Body of pancreas (tissue), 4 donors: ENCODE measurements around the gene GALNT16. TPM values are rescaled to one million over a fixed set of nuclear protein-coding genes. Genes with fewer than 3 reads are reported as not detected.
A peak's percentile ranks its signal among the peaks of the same experiment; 100 is the strongest.
"Not testable (repeated sequence)": the region's sequence is repeated elsewhere in the genome, so short reads cannot be mapped to it uniquely, and the experiment has no call there.

ENCODE experiments used
- ATAC-seq: fragments of 150-250 bp; one replicate; pipeline ENCODE4 v1.9.1; 2016
- DNase-seq, 4 donors: peaks; one replicate each; pipeline ENCODE4 v3.0.0-alpha.2; 2019
- H3K27ac ChIP-seq, 4 donors: fragments of 200-600 bp; sonication (generic); 1 replicate in 3 of 4; 2 replicates in 1 of 4; pipeline versions ENCODE4 v1.5.1 to v1.6.1; 2016 to 2019; ENCODE audit warnings: mild to moderate bottlenecking in 1 of 4, mixed read lengths in 1 of 4, moderate library complexity in 1 of 4
- H3K27me3 ChIP-seq, 2 donors: fragments of 200-600 bp; sonication (generic); one replicate each; pipeline ENCODE4 v1.6.0; 2016; ENCODE audit warnings: mild to moderate bottlenecking in 1 of 2
- H3K36me3 ChIP-seq, 2 donors: fragments of 200-600 bp; sonication (generic); replicated peaks in 1 of 2; 2 replicates each; pipeline ENCODE4 v1.5.1; 2016; ENCODE audit warnings: low read depth in 2 of 2; ENCODE audit not compliant: insufficient read depth in 1 of 2
- H3K4me1 ChIP-seq: fragments of 200-600 bp; sonication (generic); one replicate; pipeline ENCODE4 v1.6.0; 2016
- H3K4me3 ChIP-seq, 2 donors: fragments of 200-600 bp; sonication (generic); 1 replicate in 1 of 2; 2 replicates in 1 of 2; pipeline ENCODE4 v1.5.1; 2016 to 2019
- H3K9me3 ChIP-seq, 3 donors: fragments of 200-600 bp; sonication (generic); 1 replicate in 2 of 3; 2 replicates in 1 of 3; pipeline ENCODE4 v1.5.1; 2016
- CTCF ChIP-seq, 7 experiments: fragments of 450-650 bp in 4 of 7; fragments of 200-600 bp in 3 of 7; sonication (generic) in 3 of 7; IDR thresholded peaks; one replicate each; pipeline ENCODE4 v1.5.1; 2016 to 2019; ENCODE audit warnings: antibody characterized with exemption in 7 of 7
- POLR2A ChIP-seq, 3 donors: fragments of 450-650 bp; IDR thresholded peaks; one replicate each; pipeline ENCODE4 v1.6.1; 2016; ENCODE audit warnings: antibody characterized with exemption in 3 of 3, mild to moderate bottlenecking in 2 of 3
- WGBS, 2 donors: methylation state at CpG; one replicate each; pipeline ENCODE4 v1.1.5; 2017; 5-methylcytosine and 5-hydroxymethylcytosine counted together
- intact Hi-C: fragments of 100-400 bp; cut with DNase I; formaldehyde crosslinking; loops from one replicate; pipeline ENCODE4 v1.15.1; 2023
- total RNA-seq, 2 donors: library from RNA; depleted of rRNA; stranded (reverse); fragments of >200 nt; gene quantifications; one replicate each; pipeline ENCODE4 v1.1.0, GENCODE V29; 2016

GALNT16 gene
- total RNA-seq, 2 donors from 2014 or later, result 1.3 to 5.6 TPM

- peak; percentile 36 for ATAC-seq
- DNase-seq, result peak in 2 of 4 donors; percentile 15 to 27
Observed at GRCh38 chr14:69289811-69290520, 30.0 kb downstream of the GALNT16 start.

GRCh38 chr14:69290881-69291280, 30.9 kb downstream of the GALNT16 start:
- H3K4me3 ChIP-seq, DNase-seq, H3K9me3 ChIP-seq, H3K27me3 ChIP-seq, H3K36me3 ChIP-seq, ATAC-seq, H3K27ac ChIP-seq, intact Hi-C loops: not testable (repeated sequence)
- peaks cover 13% of the 10 kb centered on the region for H3K4me1 ChIP-seq
- 92 to 98% methylated on average over 7 of the region's 7 CpGs for WGBS, 2 donors

More at GRCh38 chr14:69289811-69290520, 30.0 kb downstream of the GALNT16 start:
- H3K4me1 ChIP-seq, result peaks cover 13% of the 10 kb centered on the region
- 78% methylated on average over 13 of the region's 13 CpGs for WGBS, 2 donors
- no peaks in the 10 kb centered on the region for H3K36me3 ChIP-seq
- TF ChIP-seq POLR2A (IDR thresholded peaks at IDR 0.05), result no peak
- H3K27ac ChIP-seq, result peak overlapping the region in 1 of 4 donors; percentile 35
- H3K27me3 ChIP-seq, result no peaks in the 10 kb centered on the region
- intact Hi-C loops, result no loop called here
- no peak overlapping the region for H3K4me3 ChIP-seq
- H3K9me3 ChIP-seq, result no peaks in the 10 kb centered on the region

- TF ChIP-seq CTCF (IDR thresholded peaks at IDR 0.05) (no peak), POLR2A (IDR thresholded peaks at IDR 0.05) (no peak)
- H3K4me1 ChIP-seq, result peaks cover 13% of the 10 kb centered on the region
- H3K4me3 ChIP-seq, result no peak overlapping the region
- no peaks in the 10 kb centered on the region for H3K9me3 ChIP-seq
- intact Hi-C loops, result no loop called here
- no peak for DNase-seq
- H3K36me3 ChIP-seq, result no peaks in the 10 kb centered on the region
- ATAC-seq, result no peak
- no peaks in the 10 kb centered on the region for H3K27me3 ChIP-seq
- no peak overlapping the region for H3K27ac ChIP-seq
- WGBS, 2 donors, result 43 to 47% methylated on average over 5 of the region's 5 CpGs
Observed at GRCh38 chr14:69291396-69291795, 31.4 kb downstream of the GALNT16 start.

- Histone ChIP-seq H3K4me1 (peaks cover 13% of the 10 kb centered on the region), H3K4me3 (no peak overlapping the region), H3K27ac (no peak overlapping the region), H3K36me3 (no peaks in the 10 kb centered on the region), H3K27me3 (no peaks in the 10 kb centered on the region), H3K9me3 (no peaks in the 10 kb centered on the region)
- no peak for ATAC-seq
- WGBS, 2 donors, result 80 to 84% methylated on average over 1 to 5 of the region's 5 CpGs
- DNase-seq, result no peak
- TF ChIP-seq POLR2A (IDR thresholded peaks at IDR 0.05) (no peak), CTCF (IDR thresholded peaks at IDR 0.05) (no peak)
- intact Hi-C loops, result no loop called here
Observed at GRCh38 chr14:69291891-69292561, 32.1 kb downstream of the GALNT16 start.

- no peaks in the 10 kb centered on the region for H3K27me3 ChIP-seq
- WGBS, 2 donors, result 70 to 81% methylated on average over 8 to 10 of the region's 10 CpGs
- H3K9me3 ChIP-seq, result no peaks in the 10 kb centered on the region
- no peak for TF ChIP-seq POLR2A (IDR thresholded peaks at IDR 0.05)
- TF ChIP-seq CTCF (IDR thresholded peaks at IDR 0.05), result no peak
- H3K4me1 ChIP-seq, result no peaks in the 10 kb centered on the region
- no peak overlapping the region for H3K4me3 ChIP-seq
- H3K27ac ChIP-seq, result no peak overlapping the region
- no peak for DNase-seq
- no peaks in the 10 kb centered on the region for H3K36me3 ChIP-seq
- intact Hi-C loops, result no loop called here
- no peak for ATAC-seq
Observed at GRCh38 chr14:69298131-69299071, 38.4 kb downstream of the GALNT16 start.
